SK-N-SH treated with all-trans-retinoic acid at 6 μM for 48 hours (cell line): ENCODE data around the gene AUTS2.

Experiments used
- ARNTL ChIP-seq: fragments of 450-650 bp; formaldehyde crosslinking; IDR thresholded peaks from 2 replicates; pipeline ENCODE4 v1.5.0; 2020; ENCODE audit warnings: low read depth, mild to moderate bottlenecking, moderate library complexity, borderline replicate concordance
- BACH2 ChIP-seq: fragments of 250-450 bp; sonication (Bioruptor Pico); IDR thresholded peaks from 2 replicates; pipeline ENCODE4 v1.9.0; 2021; ENCODE audit warnings: mild to moderate bottlenecking, borderline replicate concordance
- CSDC2 ChIP-seq: fragments of 250-450 bp; sonication (Bioruptor Pico); IDR thresholded peaks from 2 replicates; pipeline ENCODE4 v1.5.0; 2020; ENCODE audit warnings: mild to moderate bottlenecking, moderate library complexity
- ISL1 ChIP-seq: fragments of 250-450 bp; sonication (Bioruptor Pico); IDR thresholded peaks from 2 replicates; pipeline ENCODE4 v2.1.2; 2022; ENCODE audit warnings: mild to moderate bottlenecking, moderate library complexity
- PATZ1 ChIP-seq: fragments of 250-450 bp; sonication (Bioruptor Pico); IDR thresholded peaks from 2 replicates; pipeline ENCODE4 v1.8.0; 2020; ENCODE audit warnings: mild to moderate bottlenecking, moderate library complexity, borderline replicate concordance
- POU6F1 ChIP-seq: fragments of 250-450 bp; sonication (Bioruptor Pico); IDR thresholded peaks from 2 replicates; pipeline ENCODE4 v1.8.0; 2021; ENCODE audit warnings: low read depth, mild to moderate bottlenecking, moderate library complexity, borderline replicate concordance
- RARB ChIP-seq: fragments of 250-450 bp; sonication (Bioruptor Pico); IDR thresholded peaks from 2 replicates; pipeline ENCODE4 v1.8.0; 2021; ENCODE audit warnings: mild to moderate bottlenecking, moderate library complexity
- ZFP3 ChIP-seq: fragments of 250-450 bp; sonication (Bioruptor Pico); IDR thresholded peaks from 2 replicates; pipeline ENCODE4 v1.5.0; 2020; ENCODE audit warnings: mild to moderate bottlenecking, moderate library complexity
- ZNF565 ChIP-seq: fragments of 450-650 bp; formaldehyde crosslinking; conservative IDR thresholded peaks from 2 replicates; pipeline ENCODE4 v1.5.0; 2020; ENCODE audit warnings: low read depth, mild to moderate bottlenecking, moderate library complexity

GRCh38 chr7:69763513-69763912 lies 165.2 kb downstream of the AUTS2 start:
- TF ChIP-seq RARB (CRISPR knock-in tag) (no peak), ARNTL (CRISPR knock-in tag) (no peak), PATZ1 (CRISPR knock-in tag) (no peak), BACH2 (CRISPR knock-in tag) (no peak), ZFP3 (CRISPR knock-in tag) (no peak), ISL1 (no peak), CSDC2 (no peak), POU6F1 (no peak), ZNF565 (no peak)
